Measurements from ENCODE around the gene SORCS1. TPM values are rescaled to one million over a fixed set of nuclear protein-coding genes. Genes with fewer than 3 reads are reported as not detected.
A peak's percentile ranks its signal among the peaks of the same experiment; 100 is the strongest.

Gene SORCS1
- total RNA-seq, 1 donor from 2014 or later, result 0.23 TPM

- Histone ChIP-seq H3K9me3 (no peaks in the 10 kb centered on the region), H3K27ac (no peak overlapping the region), H3K4me1 (no peaks in the 10 kb centered on the region), H3K27me3 (no peaks in the 10 kb centered on the region), H3K36me3 (no peaks in the 10 kb centered on the region), H3K4me3 (no peak overlapping the region)
- DNase-seq (no peak), ATAC-seq (no peak)
- intact Hi-C loops (cut with DNase I), result no loop called here
- no peak for TF ChIP-seq CTCF (IDR thresholded peaks at IDR 0.05)
These were observed 151.1 kb downstream of the SORCS1 start for GRCh38 chr10:107013258-107014006.

- no peak for TF ChIP-seq CTCF (IDR thresholded peaks at IDR 0.05)
- intact Hi-C loops (cut with DNase I), result no loop called here
- H3K27ac ChIP-seq, result no peak overlapping the region
- ATAC-seq (no peak), DNase-seq (no peak)
- no peaks in the 10 kb centered on the region for H3K27me3 ChIP-seq
- no peaks in the 10 kb centered on the region for H3K9me3 ChIP-seq
- no peaks in the 10 kb centered on the region for H3K36me3 ChIP-seq
- no peak overlapping the region for H3K4me3 ChIP-seq
- H3K4me1 ChIP-seq, result no peaks in the 10 kb centered on the region
These were observed 152.5 kb downstream of the SORCS1 start for GRCh38 chr10:107011992-107012391.

- H3K27ac ChIP-seq, result no peak overlapping the region
- ATAC-seq (peak; percentile 46), DNase-seq (no peak)
- H3K27me3 ChIP-seq, result no peaks in the 10 kb centered on the region
- no peaks in the 10 kb centered on the region for H3K4me1 ChIP-seq
- intact Hi-C loops (cut with DNase I), result no loop called here
- H3K4me3 ChIP-seq, result no peak overlapping the region
- no peaks in the 10 kb centered on the region for H3K9me3 ChIP-seq
- TF ChIP-seq CTCF (IDR thresholded peaks at IDR 0.05), result peak; percentile 31
- no peaks in the 10 kb centered on the region for H3K36me3 ChIP-seq
These were observed 153.4 kb downstream of the SORCS1 start for GRCh38 chr10:107011105-107011504.

- no peak overlapping the region for H3K27ac ChIP-seq
These were observed 154.0 kb downstream of the SORCS1 start for GRCh38 chr10:107010531-107010930.

GRCh38 chr10:107004362-107004761, 160.1 kb downstream of the SORCS1 start:
- no peak for TF ChIP-seq CTCF (IDR thresholded peaks at IDR 0.05)
- no peaks in the 10 kb centered on the region for H3K9me3 ChIP-seq
- no peak overlapping the region for H3K27ac ChIP-seq
- no peaks in the 10 kb centered on the region for H3K36me3 ChIP-seq
- intact Hi-C loops (cut with DNase I), result no loop called here
- DNase-seq, result no peak
- H3K4me3 ChIP-seq, result no peak overlapping the region
- no peaks in the 10 kb centered on the region for H3K27me3 ChIP-seq
- ATAC-seq, result no peak
- H3K4me1 ChIP-seq, result no peaks in the 10 kb centered on the region

More at GRCh38 chr10:107010531-107010930, 154.0 kb downstream of the SORCS1 start:
- no peak for TF ChIP-seq CTCF (IDR thresholded peaks at IDR 0.05)
- no peaks in the 10 kb centered on the region for H3K36me3 ChIP-seq
- ATAC-seq (no peak), DNase-seq (no peak)
- no peak overlapping the region for H3K4me3 ChIP-seq
- H3K9me3 ChIP-seq, result no peaks in the 10 kb centered on the region
- H3K4me1 ChIP-seq, result no peaks in the 10 kb centered on the region
- intact Hi-C loops (cut with DNase I), result no loop called here
- no peaks in the 10 kb centered on the region for H3K27me3 ChIP-seq
